B cell (primary cell): ENCODE data around the gene ZNF366. TPM values are rescaled to one million over a fixed set of nuclear protein-coding genes. Genes with fewer than 3 reads are reported as not detected.

Experiments
- ATAC-seq: fragments of 200-7000 bp; cut with Tn5 transposase; one replicate; pipeline ENCODE4 v1.10.0; 2021; ENCODE audit warnings: low read depth, mild to moderate bottlenecking, moderate number of reproducible peaks, moderate library complexity
- CTCF ChIA-PET: fragments of 350-600 bp; sonication (Branson Sonifier 250); formaldehyde crosslinking; loops from one replicate; lab custom pipeline; 2021; ENCODE audit warnings: antibody characterized with exemption, inconsistent platforms; lab: Charles Lee
- POLR2A ChIA-PET: fragments of 350-600 bp; sonication (Branson Sonifier 250); formaldehyde crosslinking; loops from one replicate; lab custom pipeline; 2021; ENCODE audit warnings: antibody characterized with exemption; lab: Charles Lee
- DNase-seq: peaks from one replicate; pipeline ENCODE4 v3.0.0; 2013
- H2AFZ ChIP-seq: 2 replicates; pipeline ENCODE4 v1.6.1; 2012; ENCODE audit warnings: mild to moderate bottlenecking, low read depth, low read length; ENCODE audit not compliant: insufficient read depth, poor library complexity, severe bottlenecking
- H3K27ac ChIP-seq, 2 donors: 1 replicate in 1 of 2; 2 replicates in 1 of 2; pipeline ENCODE4 v1.5.1; 2012 to 2013; ENCODE audit warnings: low read length in 2 of 2, mild to moderate bottlenecking in 2 of 2, moderate library complexity in 1 of 2
- H3K27me3 ChIP-seq, 4 experiments: fragments of 200-600 bp in 1 of 4; sonication (generic) in 1 of 4; replicated peaks in 1 of 4; 1 replicate in 2 of 4; 2 replicates in 2 of 4; pipeline versions ENCODE4 v1.6.1 to v1.7.0; 2013 to 2016; ENCODE audit warnings: low read length in 3 of 4, mild to moderate bottlenecking in 2 of 4, mixed read lengths in 1 of 4, moderate library complexity in 1 of 4; ENCODE audit not compliant: insufficient read depth in 4 of 4, control insufficient read depth in 3 of 4; ENCODE audit errors: control extremely low read depth in 1 of 4
- H3K36me3 ChIP-seq, 2 experiments: replicated peaks in 1 of 2; 1 replicate in 1 of 2; 2 replicates in 1 of 2; pipeline versions ENCODE4 v1.6.1 to v1.7.1; 2013; ENCODE audit warnings: low read length in 1 of 2; ENCODE audit not compliant: insufficient read depth in 2 of 2, control insufficient read depth in 1 of 2; ENCODE audit errors: control extremely low read depth in 1 of 2, extremely low read depth in 1 of 2
- H3K4me1 ChIP-seq, 2 donors: fragments of 200-600 bp in 1 of 2; sonication (generic) in 1 of 2; 1 replicate in 1 of 2; 2 replicates in 1 of 2; pipeline versions ENCODE4 v1.5.1 to v1.6.1; 2013 to 2017; ENCODE audit warnings: low read length in 2 of 2; ENCODE audit not compliant: control insufficient read depth in 2 of 2, insufficient read depth in 2 of 2
- H3K4me2 ChIP-seq: replicated peaks from 2 replicates; pipeline ENCODE3; 2012; ENCODE audit warnings: mild to moderate bottlenecking, low read depth, low read length; ENCODE audit not compliant: poor library complexity, severe bottlenecking
- H3K4me3 ChIP-seq, 5 experiments: fragments of 200-600 bp in 1 of 5; sonication (generic) in 1 of 5; 1 replicate in 3 of 5; 2 replicates in 2 of 5; pipeline versions ENCODE4 v1.5.1 to v1.7.0; 2011 to 2016; ENCODE audit warnings: low read length in 4 of 5, mild to moderate bottlenecking in 4 of 5, low read depth in 2 of 5, control low read depth in 1 of 5, moderate library complexity in 1 of 5; ENCODE audit not compliant: insufficient read depth in 1 of 5; ENCODE audit errors: control extremely low read depth in 1 of 5, extremely low read depth in 1 of 5
- H3K79me2 ChIP-seq: fragments of 200-600 bp; sonication (generic); one replicate; pipeline ENCODE4 v1.6.0; 2016; ENCODE audit warnings: low read length; ENCODE audit not compliant: control insufficient read depth, insufficient read depth
- H3K9ac ChIP-seq: fragments of 200-600 bp; sonication (generic); 2 replicates; pipeline ENCODE4 v1.6.1; 2017; ENCODE audit warnings: mild to moderate bottlenecking, low read length, moderate library complexity
- H3K9me3 ChIP-seq, 3 donors: one replicate each; pipeline versions ENCODE4 v1.6.1 to v1.7.1; 2013; ENCODE audit warnings: low read length in 2 of 3; ENCODE audit not compliant: control insufficient read depth in 2 of 3, insufficient read depth in 1 of 3; ENCODE audit errors: control extremely low read depth in 1 of 3
- H4K20me1 ChIP-seq: 2 replicates; pipeline ENCODE4 v1.6.0; 2012; ENCODE audit warnings: mild to moderate bottlenecking, low read length; ENCODE audit not compliant: insufficient read depth, control insufficient read depth, poor library complexity, severe bottlenecking
- H3K27ac Mint-ChIP-seq: one replicate; pipeline ENCODE4 v1.8.0; 2021; ENCODE audit warnings: mixed read lengths
- H3K27me3 Mint-ChIP-seq: one replicate; pipeline ENCODE4 v1.8.0; 2021; ENCODE audit warnings: mixed read lengths
- H3K4me1 Mint-ChIP-seq: one replicate; pipeline ENCODE4 v1.8.0; 2021; ENCODE audit warnings: mixed read lengths
- H3K4me3 Mint-ChIP-seq: one replicate; pipeline ENCODE4 v1.8.0; 2021; ENCODE audit warnings: mixed read lengths
- H3K9me3 Mint-ChIP-seq: one replicate; pipeline ENCODE4 v1.8.0; 2022; ENCODE audit warnings: mixed read lengths; ENCODE audit not compliant: insufficient read depth
- EZH2 ChIP-seq: IDR thresholded peaks from 2 replicates; pipeline ENCODE4 v1.6.1; 2012; ENCODE audit warnings: borderline replicate concordance, low read depth, mild to moderate bottlenecking, moderate library complexity, low read length; ENCODE audit not compliant: insufficient read depth, poor library complexity, severe bottlenecking
- WGBS: methylation state at CpG from one replicate; pipeline ENCODE4 v1.1.5; 2013; ENCODE audit warnings: missing lambda C conversion rate; ENCODE audit not compliant: insufficient coverage; 5-methylcytosine and 5-hydroxymethylcytosine counted together
- intact Hi-C: fragments of 100-400 bp; cut with micrococcal nuclease; formaldehyde crosslinking; loops from one replicate; pipeline ENCODE4 v1.10.0; 2022
- polyA plus RNA-seq: library from polyadenylated mRNA; depleted of rRNA; stranded (reverse); fragments of >200 nt; gene quantifications from 2 replicates; pipeline ENCODE4 v1.2.3, GENCODE V29; 2012
- total RNA-seq, 2 donors: library from RNA; stranded (reverse); fragments of 120-200 nt in 1 of 2; gene quantifications; 1 replicate in 1 of 2; 2 replicates in 1 of 2; pipeline versions ENCODE4 v1.2.3 to v1.2.4, GENCODE V29; 2013 to 2022
- TF ChIP-seq, protein P1 (sequence below): fragments of 200-600 bp; IDR thresholded peaks from one replicate; pipeline ENCODE4 v1.8.0; 2022; ENCODE audit warnings: antibody characterized with exemption, mild to moderate bottlenecking

ZNF366 gene
- total and polyA plus RNA-seq, 2 donors (not counting 1 experiment from before 2014, with no cell fraction given): 0.03 TPM; not detected in 1

DNA sequence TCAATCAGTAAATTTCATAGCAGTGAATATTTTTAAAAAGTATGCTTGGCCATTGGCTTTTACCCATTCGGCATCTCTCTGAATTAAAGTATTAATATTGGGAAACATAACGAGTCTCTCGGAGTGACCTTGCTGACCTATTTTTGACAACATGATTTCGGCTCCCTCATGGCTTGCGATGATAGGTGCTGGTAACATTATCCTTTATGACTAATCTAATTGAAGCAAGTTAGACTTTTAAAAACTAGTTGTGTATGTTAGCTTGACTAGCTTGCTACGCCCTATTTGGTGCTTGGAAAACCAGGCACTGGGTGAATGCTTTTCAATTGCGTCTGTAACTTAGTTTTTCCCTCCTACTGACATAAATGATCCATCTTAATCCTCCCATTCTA, 1.1 kb downstream of the ZNF366 start:
- Histone ChIP-seq H3K4me3 (no peak overlapping the region), H3K9me3 (no peaks in the 10 kb centered on the region), H3K36me3 (no peaks in the 10 kb centered on the region), H3K4me2 (no peak overlapping the region), H3K79me2 (no peaks in the 10 kb centered on the region), H4K20me1 (no peaks in the 10 kb centered on the region), H3K27ac (no peak overlapping the region), H3K9ac (no peak overlapping the region), H2AFZ (no peak overlapping the region), H3K27me3 (no peaks in the 10 kb centered on the region), H3K4me1 (peaks cover 30 to 34% of the 10 kb centered on the region in 2 donors)
- Mint-ChIP-seq H3K9me3 (no peaks in the 10 kb centered on the region), H3K4me3 (no peak overlapping the region), H3K4me1 (peaks cover 36% of the 10 kb centered on the region), H3K27ac (no peak overlapping the region), H3K27me3 (peaks cover 11% of the 10 kb centered on the region)
- intact Hi-C loops: loop anchor here (5.0 kb wide), 1 partner anchor 91 kb away; no protein-coding TSS in a partner anchor
- no peak for DNase-seq
- no peak for ATAC-seq
- 91% methylated on average over 2 of the region's 7 CpGs for WGBS
- no peak for TF ChIP-seq EZH2
- TF ChIP-seq, protein P1, sequence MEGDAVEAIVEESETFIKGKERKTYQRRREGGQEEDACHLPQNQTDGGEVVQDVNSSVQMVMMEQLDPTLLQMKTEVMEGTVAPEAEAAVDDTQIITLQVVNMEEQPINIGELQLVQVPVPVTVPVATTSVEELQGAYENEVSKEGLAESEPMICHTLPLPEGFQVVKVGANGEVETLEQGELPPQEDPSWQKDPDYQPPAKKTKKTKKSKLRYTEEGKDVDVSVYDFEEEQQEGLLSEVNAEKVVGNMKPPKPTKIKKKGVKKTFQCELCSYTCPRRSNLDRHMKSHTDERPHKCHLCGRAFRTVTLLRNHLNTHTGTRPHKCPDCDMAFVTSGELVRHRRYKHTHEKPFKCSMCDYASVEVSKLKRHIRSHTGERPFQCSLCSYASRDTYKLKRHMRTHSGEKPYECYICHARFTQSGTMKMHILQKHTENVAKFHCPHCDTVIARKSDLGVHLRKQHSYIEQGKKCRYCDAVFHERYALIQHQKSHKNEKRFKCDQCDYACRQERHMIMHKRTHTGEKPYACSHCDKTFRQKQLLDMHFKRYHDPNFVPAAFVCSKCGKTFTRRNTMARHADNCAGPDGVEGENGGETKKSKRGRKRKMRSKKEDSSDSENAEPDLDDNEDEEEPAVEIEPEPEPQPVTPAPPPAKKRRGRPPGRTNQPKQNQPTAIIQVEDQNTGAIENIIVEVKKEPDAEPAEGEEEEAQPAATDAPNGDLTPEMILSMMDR: no peak
- ChIA-PET POLR2A (no interaction called here), CTCF (interaction anchor here (1.1 kb wide), 1 partner anchor 18 kb away, joined by 4 read pairs; no protein-coding TSS in a partner anchor)

DNA sequence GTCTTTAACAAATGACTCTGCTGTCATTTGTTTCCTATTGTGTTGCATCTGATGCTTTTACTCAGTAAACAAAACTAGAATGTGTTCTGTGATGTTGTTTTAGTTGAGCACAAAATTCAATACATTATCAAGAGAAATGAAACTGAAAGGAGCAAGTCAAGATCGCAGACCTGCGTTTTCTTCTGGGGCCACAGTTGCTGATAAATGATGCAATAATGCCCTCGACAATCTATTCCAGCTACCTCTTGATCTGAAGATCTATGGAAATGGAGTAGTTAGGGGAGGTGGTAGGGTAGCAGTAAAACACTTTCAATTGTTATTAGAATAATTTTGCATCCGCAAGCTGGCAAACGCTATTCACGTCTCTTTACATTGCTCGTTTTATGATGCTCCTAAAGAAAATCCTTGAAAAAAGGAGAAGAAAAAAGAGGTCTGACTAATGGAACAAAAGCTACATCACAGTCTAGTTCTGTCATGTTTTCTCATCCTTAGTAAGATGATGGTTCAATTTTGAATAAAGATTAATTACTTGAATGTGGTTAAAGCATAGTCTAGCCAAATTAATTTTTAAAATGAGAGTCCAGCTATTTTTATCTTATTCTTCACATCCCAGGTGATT, 1.6 kb downstream of the ZNF366 start:
- DNase-seq (no peak), ATAC-seq (no peak)
- H3K27ac ChIP-seq: no peak overlapping the region
- H3K27ac Mint-ChIP-seq: no peak overlapping the region
- H3K9me3 Mint-ChIP-seq: no peaks in the 10 kb centered on the region
- 80% methylated on average over 4 of the region's 7 CpGs for WGBS
- peaks cover 11% of the 10 kb centered on the region for H3K27me3 Mint-ChIP-seq
- H4K20me1 ChIP-seq: no peaks in the 10 kb centered on the region
- H3K9me3 ChIP-seq: no peaks in the 10 kb centered on the region
- no peaks in the 10 kb centered on the region for H3K79me2 ChIP-seq
- ChIA-PET POLR2A (no interaction called here), CTCF (interaction anchor here (1.1 kb wide), 1 partner anchor 18 kb away, joined by 4 read pairs; no protein-coding TSS in a partner anchor)
- H3K4me1 ChIP-seq: peaks cover 26 to 31% of the 10 kb centered on the region in 2 donors
- TF ChIP-seq EZH2: no peak
- TF ChIP-seq, protein P1: no peak
- H3K9ac ChIP-seq: no peak overlapping the region
- intact Hi-C loops: loop anchor here (5.0 kb wide), 1 partner anchor 92 kb away; no protein-coding TSS in a partner anchor
- H3K4me2 ChIP-seq: no peak overlapping the region
- H3K4me3 Mint-ChIP-seq: no peak overlapping the region
- no peaks in the 10 kb centered on the region for H3K27me3 ChIP-seq
- no peaks in the 10 kb centered on the region for H3K36me3 ChIP-seq
- H3K4me3 ChIP-seq: no peak overlapping the region
- no peak overlapping the region for H2AFZ ChIP-seq
- peaks cover 32% of the 10 kb centered on the region for H3K4me1 Mint-ChIP-seq
